ENCODE results near the gene GOLIM4. TPM values are rescaled to one million over a fixed set of nuclear protein-coding genes. Genes with fewer than 3 reads are reported as not detected.

The GOLIM4 gene
- total RNA-seq, 2 experiments from 2014 or later = 1.6 to 1.7 TPM

DNA sequence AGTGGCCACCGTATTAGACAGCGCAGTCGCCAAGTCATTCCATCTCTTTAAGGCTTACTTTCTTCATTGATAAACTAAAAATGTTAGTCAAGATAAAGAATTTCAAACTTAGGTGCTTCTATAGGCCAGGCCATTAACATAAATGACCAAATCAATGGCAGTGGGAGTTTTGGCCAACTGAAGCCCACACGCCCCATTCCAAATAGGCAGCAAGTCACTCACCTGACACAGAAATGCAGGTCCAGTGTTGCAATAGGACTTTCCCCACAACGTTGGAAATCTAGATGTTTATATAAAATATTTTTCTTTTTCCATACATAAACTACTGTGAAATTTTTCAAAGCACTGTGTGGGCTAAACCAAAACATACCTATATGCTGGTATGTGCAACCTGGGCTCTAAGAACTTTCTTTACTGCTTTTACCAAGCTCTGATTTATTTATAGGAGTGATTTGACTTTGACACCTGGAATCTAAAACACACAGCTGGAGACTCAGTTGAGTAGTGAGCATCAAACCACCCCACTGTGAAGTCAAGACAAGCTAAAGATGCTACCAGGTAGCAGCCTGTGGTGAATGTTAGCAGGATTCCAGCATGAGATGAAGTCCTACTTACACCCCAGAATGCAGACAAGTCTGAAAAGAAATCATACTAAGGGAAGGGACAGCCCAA is 15.1 kb downstream of the GOLIM4 start:
- DNase-seq = no peak
- no peaks in the 10 kb centered on the region for H3K4me1 Mint-ChIP-seq
- no peak overlapping the region for H3K27ac Mint-ChIP-seq
- POLR2A ChIA-PET = no interaction called here
- no peaks in the 10 kb centered on the region for H3K36me3 Mint-ChIP-seq (ENCODE audit: low read depth)
- H3K27me3 Mint-ChIP-seq = peaks cover 5% of the 10 kb centered on the region
- CTCF ChIA-PET = no interaction called here
- no peaks in the 10 kb centered on the region for H3K9me3 Mint-ChIP-seq
- no peak overlapping the region for H3K4me3 Mint-ChIP-seq

DNA sequence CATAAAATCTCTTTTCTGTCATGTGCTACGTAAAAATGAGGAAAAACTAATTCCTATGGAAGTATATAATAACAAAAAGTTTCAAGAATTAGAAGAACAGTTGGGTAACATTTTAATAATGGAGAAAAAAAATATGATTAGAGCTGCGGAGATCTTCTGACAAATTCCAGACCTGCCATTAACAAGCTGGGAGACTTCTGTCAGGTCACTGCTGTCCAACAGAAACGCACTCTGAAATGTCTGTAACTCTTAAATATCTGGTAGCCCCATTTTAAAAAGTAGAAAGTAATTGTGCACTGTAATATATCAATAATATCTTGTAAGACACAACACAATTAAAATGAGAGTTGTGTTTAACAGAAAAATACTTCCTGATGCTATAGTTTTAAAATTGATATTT is 15.7 kb downstream of the GOLIM4 start:
- no peak for DNase-seq
- Mint-ChIP-seq H3K4me1 (no peaks in the 10 kb centered on the region), H3K9me3 (no peaks in the 10 kb centered on the region), H3K4me3 (no peak overlapping the region), H3K27ac (no peak overlapping the region), H3K36me3 (ENCODE audit: low read depth) (no peaks in the 10 kb centered on the region), H3K27me3 (peaks cover 5% of the 10 kb centered on the region)
- CTCF ChIA-PET = no interaction called here
- POLR2A ChIA-PET = no interaction called here

DNA sequence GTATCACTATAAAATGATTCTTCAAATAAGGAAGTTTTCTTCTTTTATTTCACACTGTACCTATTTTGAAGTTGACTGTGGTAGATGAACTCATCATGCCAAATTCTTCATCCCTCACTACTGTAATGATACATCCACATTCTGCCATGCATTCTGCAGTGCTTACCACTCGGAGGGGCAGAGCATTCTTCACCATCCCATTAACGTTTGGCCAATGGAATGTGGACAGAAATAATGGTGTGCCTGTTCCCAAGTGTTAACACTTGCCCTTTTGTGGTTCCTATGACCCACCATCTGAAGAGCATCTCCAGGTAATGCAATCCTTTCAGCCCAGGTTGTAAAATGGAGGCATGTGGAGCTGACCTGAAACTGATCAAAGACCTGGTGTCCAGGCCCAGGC is 18.6 kb downstream of the GOLIM4 start:
- Mint-ChIP-seq H3K4me1 (no peaks in the 10 kb centered on the region), H3K4me3 (no peak overlapping the region), H3K36me3 (ENCODE audit: low read depth) (no peaks in the 10 kb centered on the region), H3K27ac (no peak overlapping the region), H3K27me3 (peaks cover 5% of the 10 kb centered on the region), H3K9me3 (no peaks in the 10 kb centered on the region)
- CTCF ChIA-PET = no interaction called here
- no peak for DNase-seq
- POLR2A ChIA-PET = no interaction called here

DNA sequence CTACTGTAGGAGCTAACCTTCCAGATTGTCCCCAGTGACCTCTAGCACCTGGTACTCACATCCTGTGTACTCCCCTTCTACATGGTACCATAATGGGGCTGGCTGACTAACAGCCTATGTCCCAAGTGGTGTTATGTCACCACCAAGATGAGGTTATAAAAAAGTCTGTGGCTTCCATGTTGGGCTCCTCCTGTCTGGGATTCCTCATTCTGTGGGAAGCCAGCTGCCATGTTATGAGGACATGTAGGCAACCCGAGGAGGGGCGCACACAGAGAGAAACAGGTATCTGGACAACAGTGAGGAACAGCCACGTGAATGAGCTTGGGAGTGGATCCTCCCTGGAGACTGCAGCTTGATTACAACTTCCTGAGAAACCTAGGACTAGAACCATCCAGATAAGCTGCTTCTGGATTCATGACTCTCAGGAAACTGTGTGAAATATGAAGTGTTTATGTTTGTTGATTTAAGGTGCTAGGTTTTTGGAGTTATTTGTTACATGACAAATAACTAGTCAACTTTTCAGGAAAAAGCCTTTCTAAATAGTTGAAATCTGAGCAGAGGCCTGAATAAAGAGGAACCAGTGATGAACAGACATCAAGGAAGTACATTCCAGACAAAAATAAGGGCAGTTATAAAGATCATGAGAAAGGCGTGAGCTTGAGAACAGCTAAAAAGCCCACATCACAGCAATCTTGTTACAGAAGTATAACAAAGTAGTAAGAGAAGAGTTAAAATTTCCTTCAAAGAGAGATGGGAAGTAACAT is 21.7 kb downstream of the GOLIM4 start:
- Mint-ChIP-seq H3K4me1 (no peaks in the 10 kb centered on the region), H3K36me3 (ENCODE audit: low read depth) (no peaks in the 10 kb centered on the region), H3K27ac (no peak overlapping the region), H3K4me3 (no peak overlapping the region), H3K27me3 (no peaks in the 10 kb centered on the region), H3K9me3 (no peaks in the 10 kb centered on the region)
- ChIA-PET CTCF (no interaction called here), POLR2A (no interaction called here)
- DNase-seq = no peak

DNA sequence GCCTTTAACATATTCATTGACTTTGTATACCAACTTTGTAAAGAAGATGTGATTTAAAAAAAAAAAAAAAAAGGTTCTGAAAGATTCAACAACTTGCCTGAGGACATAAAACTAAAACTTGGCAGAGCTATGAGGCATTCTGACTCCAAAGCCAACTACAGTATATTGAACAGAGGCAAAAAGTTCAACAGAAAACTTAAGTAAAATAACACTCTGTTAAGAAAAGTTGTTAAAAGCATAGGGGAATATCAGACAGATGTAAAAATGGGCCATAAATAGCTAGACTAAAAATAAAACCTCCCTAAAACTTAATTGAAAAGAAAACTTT is 23.4 kb downstream of the GOLIM4 start:
- H3K36me3 Mint-ChIP-seq (ENCODE audit: low read depth) = no peaks in the 10 kb centered on the region
- POLR2A ChIA-PET = no interaction called here
- H3K27ac Mint-ChIP-seq = no peak overlapping the region
- H3K9me3 Mint-ChIP-seq = no peaks in the 10 kb centered on the region
- CTCF ChIA-PET = no interaction called here
- no peak overlapping the region for H3K4me3 Mint-ChIP-seq
- no peaks in the 10 kb centered on the region for H3K4me1 Mint-ChIP-seq
- H3K27me3 Mint-ChIP-seq = no peaks in the 10 kb centered on the region
- no peak for DNase-seq

DNA sequence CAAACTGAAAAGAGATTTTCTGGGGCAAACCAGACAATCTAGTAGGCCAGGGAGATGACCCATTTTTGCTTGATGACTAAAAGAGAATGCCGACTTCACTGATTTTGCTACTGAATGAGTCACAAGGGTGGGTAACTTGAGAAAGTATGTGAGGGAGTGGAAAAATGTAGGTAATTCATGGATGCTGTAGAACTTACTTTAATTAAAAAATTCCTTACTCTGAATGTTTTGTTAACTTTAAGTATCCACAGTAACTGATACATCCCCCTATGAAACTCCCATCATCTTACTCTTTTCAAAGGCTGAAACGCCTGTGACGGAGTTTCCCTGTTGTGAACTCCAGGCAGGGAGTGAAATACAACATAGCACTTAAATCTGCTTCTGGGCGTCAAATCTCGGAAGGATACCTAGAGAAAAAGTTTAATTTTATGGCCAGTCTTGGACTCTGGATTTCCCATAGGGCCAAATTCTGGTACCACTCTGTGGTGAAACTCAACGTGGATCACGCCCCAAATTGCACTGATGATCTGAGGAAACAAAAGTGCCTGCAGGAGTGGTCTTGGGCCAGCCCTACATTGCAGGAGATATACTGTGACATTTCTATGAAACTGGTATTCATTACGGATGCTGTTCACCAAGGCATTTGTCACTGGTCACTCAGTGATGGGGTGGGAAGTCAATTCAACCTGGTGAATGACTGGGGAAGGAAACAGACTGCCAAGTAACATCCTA is 24.0 kb downstream of the GOLIM4 start:
- H3K36me3 Mint-ChIP-seq (ENCODE audit: low read depth) = no peaks in the 10 kb centered on the region
- ChIA-PET CTCF (no interaction called here), POLR2A (no interaction called here)
- H3K4me3 Mint-ChIP-seq = no peak overlapping the region
- no peaks in the 10 kb centered on the region for H3K4me1 Mint-ChIP-seq
- H3K27me3 Mint-ChIP-seq = no peaks in the 10 kb centered on the region
- no peak for DNase-seq
- H3K9me3 Mint-ChIP-seq = no peaks in the 10 kb centered on the region
- H3K27ac Mint-ChIP-seq = no peak overlapping the region

DNA sequence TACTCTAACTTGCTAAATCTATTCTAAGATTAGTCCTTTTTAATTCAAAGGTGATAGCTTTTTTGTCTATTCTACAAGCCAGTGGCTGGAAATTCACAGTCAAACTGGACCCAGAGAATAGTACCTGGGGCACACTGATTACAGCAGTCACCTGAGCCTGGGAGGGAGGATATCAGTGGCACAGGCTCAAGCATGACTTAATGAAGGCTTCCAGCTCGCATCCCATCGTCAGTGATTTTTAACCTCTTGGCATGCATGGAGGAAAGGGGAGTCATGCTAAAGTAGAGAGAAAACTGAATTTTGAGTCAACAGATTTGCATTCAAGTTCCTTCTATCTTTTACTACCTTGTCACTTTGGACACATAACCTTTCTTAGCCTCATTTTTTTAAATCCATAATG is 24.8 kb downstream of the GOLIM4 start:
- no peaks in the 10 kb centered on the region for H3K9me3 Mint-ChIP-seq
- POLR2A ChIA-PET = no interaction called here
- no peak overlapping the region for H3K4me3 Mint-ChIP-seq
- no peaks in the 10 kb centered on the region for H3K27me3 Mint-ChIP-seq
- DNase-seq = no peak
- CTCF ChIA-PET = no interaction called here
- H3K27ac Mint-ChIP-seq = no peak overlapping the region
- H3K36me3 Mint-ChIP-seq (ENCODE audit: low read depth) = no peaks in the 10 kb centered on the region
- H3K4me1 Mint-ChIP-seq = no peaks in the 10 kb centered on the region

DNA sequence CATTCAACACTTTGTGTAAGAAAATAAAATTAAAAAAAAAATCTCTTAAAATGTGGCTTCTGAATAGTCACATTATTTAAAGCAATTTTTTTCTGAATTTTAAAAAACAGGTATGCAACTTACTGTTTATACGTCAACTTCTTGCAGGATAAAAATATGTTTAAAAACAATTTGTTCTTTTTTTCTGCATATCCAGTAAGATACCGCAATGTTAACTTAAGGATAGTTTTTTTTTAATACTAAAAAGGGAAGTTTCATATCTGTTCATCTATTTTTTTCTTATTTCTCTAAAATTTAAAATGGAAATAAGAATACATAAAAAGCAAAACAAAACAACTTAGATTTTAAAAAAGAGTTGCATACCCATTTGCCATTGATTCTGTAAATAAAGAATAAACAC is 27.4 kb downstream of the GOLIM4 start:
- Mint-ChIP-seq H3K36me3 (ENCODE audit: low read depth) (no peaks in the 10 kb centered on the region), H3K9me3 (no peaks in the 10 kb centered on the region), H3K27ac (no peak overlapping the region), H3K4me1 (no peaks in the 10 kb centered on the region), H3K4me3 (no peak overlapping the region), H3K27me3 (peaks cover 3% of the 10 kb centered on the region)
- ChIA-PET CTCF (no interaction called here), POLR2A (no interaction called here)
- DNase-seq = no peak

DNA sequence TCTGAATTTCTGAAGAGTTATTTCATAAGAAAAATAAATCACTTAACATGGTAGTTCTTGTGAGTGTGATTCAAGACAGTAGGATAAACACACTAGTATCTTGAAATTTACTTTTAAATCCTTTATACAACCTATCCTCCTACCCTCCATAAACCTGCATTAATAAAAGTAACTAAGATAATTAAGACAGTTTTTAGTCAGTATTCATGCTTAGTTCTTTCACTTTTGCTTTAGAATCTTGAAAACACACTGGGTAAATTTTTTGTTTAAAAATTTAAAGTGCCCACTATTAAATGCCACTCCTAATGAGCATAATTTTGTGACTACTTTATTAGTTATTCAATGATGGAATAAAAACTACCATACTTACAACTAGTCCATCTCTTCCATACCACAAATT is 28.8 kb downstream of the GOLIM4 start:
- Mint-ChIP-seq H3K4me3 (no peak overlapping the region), H3K9me3 (no peaks in the 10 kb centered on the region), H3K27ac (no peak overlapping the region), H3K36me3 (ENCODE audit: low read depth) (no peaks in the 10 kb centered on the region), H3K27me3 (peaks cover 5% of the 10 kb centered on the region), H3K4me1 (peaks cover 6% of the 10 kb centered on the region)
- ChIA-PET CTCF (no interaction called here), POLR2A (no interaction called here)
- no peak for DNase-seq

DNA sequence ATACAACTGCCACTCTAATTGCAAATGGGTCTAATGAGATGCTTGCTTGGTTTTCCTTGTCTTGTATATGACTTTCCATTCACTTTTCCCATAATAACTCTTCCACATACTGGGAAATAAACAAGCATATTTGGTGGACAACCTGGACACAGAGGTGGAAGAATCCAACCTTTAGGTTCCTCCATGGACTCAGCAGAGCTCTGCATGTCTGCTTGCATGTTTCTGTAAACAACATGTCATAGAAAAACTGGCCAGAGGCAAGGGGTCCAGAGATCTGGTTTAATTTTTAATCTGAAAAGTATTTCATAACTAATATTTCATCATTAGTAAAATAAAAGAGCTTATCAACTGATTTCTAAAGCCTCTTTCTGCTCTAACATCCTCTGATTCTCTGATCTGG is 30.2 kb downstream of the GOLIM4 start:
- H3K27me3 Mint-ChIP-seq = peaks cover 5% of the 10 kb centered on the region
- no peak overlapping the region for H3K27ac Mint-ChIP-seq
- H3K9me3 Mint-ChIP-seq = no peaks in the 10 kb centered on the region
- POLR2A ChIA-PET = interaction anchor here (0.5 kb wide), 1 partner anchor 153 kb away, joined by 5 read pairs; no protein-coding TSS in a partner anchor
- no peak for DNase-seq
- H3K36me3 Mint-ChIP-seq (ENCODE audit: low read depth) = no peaks in the 10 kb centered on the region
- CTCF ChIA-PET = interaction anchor here (0.7 kb wide), 1 partner anchor 1573 kb away, joined by 4 read pairs; no protein-coding TSS in a partner anchor
- peaks cover 18% of the 10 kb centered on the region for H3K4me1 Mint-ChIP-seq
- no peak overlapping the region for H3K4me3 Mint-ChIP-seq

DNA sequence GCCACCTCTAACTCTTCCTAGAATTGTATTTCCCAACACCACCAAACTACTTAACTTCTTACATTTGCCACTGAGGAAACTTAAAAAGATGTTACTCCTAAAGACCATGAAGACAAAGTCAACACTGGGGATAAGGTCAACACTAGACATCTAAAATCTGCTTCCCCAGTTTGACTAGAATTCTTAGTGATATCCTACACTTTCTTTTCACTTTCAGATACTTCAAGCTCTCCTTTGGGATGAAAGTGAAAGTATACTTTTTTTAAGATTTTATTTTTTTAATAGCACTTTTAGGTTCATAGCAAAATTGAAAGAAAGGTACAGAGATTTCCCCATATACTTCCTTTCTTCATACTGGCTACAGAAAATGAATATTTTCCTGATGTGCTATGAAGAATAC is 32.6 kb downstream of the GOLIM4 start:
- Mint-ChIP-seq H3K9me3 (no peaks in the 10 kb centered on the region), H3K27me3 (peaks cover 5% of the 10 kb centered on the region), H3K4me1 (peaks cover 18% of the 10 kb centered on the region), H3K27ac (no peak overlapping the region), H3K36me3 (ENCODE audit: low read depth) (no peaks in the 10 kb centered on the region), H3K4me3 (no peak overlapping the region)
- no peak for DNase-seq
- ChIA-PET POLR2A (no interaction called here), CTCF (no interaction called here)

DNA sequence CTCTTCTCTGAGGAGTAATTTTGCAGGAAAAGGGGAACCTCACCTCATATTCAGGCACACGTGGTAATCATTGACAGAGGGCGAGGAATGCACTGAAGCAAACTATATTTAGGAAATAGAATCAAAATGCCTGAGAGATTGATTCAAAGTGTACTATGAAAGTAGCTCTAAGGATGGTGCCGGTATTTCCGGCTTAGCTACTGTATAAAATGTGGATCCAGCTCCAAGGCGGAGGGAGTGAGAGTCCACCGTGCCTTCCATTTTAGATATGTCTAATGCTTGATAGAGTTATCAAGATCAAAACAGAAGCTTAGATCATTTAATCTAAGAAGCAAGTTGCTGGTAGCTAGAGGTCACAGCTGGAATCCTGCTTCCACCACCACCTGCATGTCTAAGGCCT is 33.0 kb downstream of the GOLIM4 start:
- CTCF ChIA-PET = interaction anchor here (1.1 kb wide), 1 partner anchor 22 kb away, joined by 3 read pairs; no protein-coding TSS in a partner anchor
- DNase-seq = no peak
- H3K36me3 Mint-ChIP-seq (ENCODE audit: low read depth) = no peaks in the 10 kb centered on the region
- no peak overlapping the region for H3K27ac Mint-ChIP-seq
- peaks cover 18% of the 10 kb centered on the region for H3K4me1 Mint-ChIP-seq
- H3K9me3 Mint-ChIP-seq = no peaks in the 10 kb centered on the region
- POLR2A ChIA-PET = no interaction called here
- peaks cover 5% of the 10 kb centered on the region for H3K27me3 Mint-ChIP-seq
- no peak overlapping the region for H3K4me3 Mint-ChIP-seq

DNA sequence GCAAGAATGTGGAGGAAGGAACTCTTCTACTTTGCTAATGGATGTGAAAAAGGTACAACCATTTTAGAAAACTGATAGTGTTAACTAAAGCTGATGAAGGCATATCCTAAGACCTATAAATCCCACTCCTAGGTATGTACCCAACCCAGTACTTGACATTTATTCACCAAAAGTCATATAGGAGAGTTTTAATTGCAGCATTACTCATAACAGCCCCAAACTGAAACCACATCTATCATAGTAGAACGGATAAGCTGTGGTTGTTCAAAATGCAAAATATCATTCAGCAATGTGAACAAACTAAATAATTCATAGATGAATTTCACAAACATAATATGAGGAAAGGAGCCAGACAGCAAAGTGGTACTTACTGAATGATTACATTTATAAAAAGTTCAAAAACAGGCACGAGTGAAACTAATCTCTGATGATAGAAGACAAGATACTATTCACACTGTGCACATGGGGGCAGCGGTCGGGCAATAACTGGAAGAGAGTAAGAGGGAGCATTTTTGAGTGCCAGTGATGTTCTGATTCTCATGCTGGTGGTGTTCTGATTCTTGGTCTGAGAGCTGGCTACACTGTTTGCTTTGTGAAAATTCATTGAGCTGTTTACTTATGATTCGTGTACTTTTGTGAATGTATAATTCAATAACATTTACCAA is 34.3 kb downstream of the GOLIM4 start:
- DNase-seq = no peak
- ChIA-PET CTCF (interaction anchor here (0.7 to 1.1 kb wide), 2 partner anchors 21 to 50 kb away, joined by 3 to 7 read pairs; no protein-coding TSS in a partner anchor), POLR2A (no interaction called here)
- Mint-ChIP-seq H3K36me3 (ENCODE audit: low read depth) (no peaks in the 10 kb centered on the region), H3K4me1 (peaks cover 18% of the 10 kb centered on the region), H3K27ac (no peak overlapping the region), H3K27me3 (peaks cover 5% of the 10 kb centered on the region), H3K9me3 (no peaks in the 10 kb centered on the region), H3K4me3 (no peak overlapping the region)

Measured in activated CD4-positive, alpha-beta T cell treated with anti-CD3 and anti-CD28 coated beads, Interleukin-2, amount 10 ng/mL, durations not matched to agents 7 days and 5 days (primary cell).